ENCODE measurements around the gene BANP.
"Not testable (repeated sequence)": the region's sequence is repeated elsewhere in the genome, so short reads cannot be mapped to it uniquely, and the experiment has no call there.

Gene BANP

GRCh38 chr16:88110875-88111494 is 159.8 kb downstream of the BANP start:
- DNase-seq = not testable (repeated sequence)

GRCh38 chr16:88111976-88112375 is 160.7 kb downstream of the BANP start:
- not testable (repeated sequence) for DNase-seq

- no peak for DNase-seq
Observed at GRCh38 chr16:88113545-88114045, 162.4 kb downstream of the BANP start.

GRCh38 chr16:88114541-88115228 is 163.5 kb downstream of the BANP start:
- DNase-seq = not testable (repeated sequence)

GRCh38 chr16:88116121-88116520 is 164.9 kb downstream of the BANP start:
- DNase-seq = no peak

- no peak for DNase-seq
Observed at GRCh38 chr16:88117476-88117868, 166.2 kb downstream of the BANP start.

GRCh38 chr16:88118376-88118775 is 167.1 kb downstream of the BANP start:
- DNase-seq = no peak

- DNase-seq = not testable (repeated sequence)
Observed at GRCh38 chr16:88118852-88119741, 167.9 kb downstream of the BANP start.

- not testable (repeated sequence) for DNase-seq
Observed at GRCh38 chr16:88119881-88120751, 168.9 kb downstream of the BANP start.

GRCh38 chr16:88120812-88121211 is 169.6 kb downstream of the BANP start:
- DNase-seq = no peak

- DNase-seq = not testable (repeated sequence)
Observed at GRCh38 chr16:88121391-88121790, 170.2 kb downstream of the BANP start.

- DNase-seq = no peak
Observed at GRCh38 chr16:88121886-88122580, 170.8 kb downstream of the BANP start.

All from DMS 273 treated with DMSO at 0.1 percent for 48 hours (cell line).